Endodermal cell (in vitro differentiated cells): Measurements from ENCODE around the gene GALNT12. TPM values are rescaled to one million over a fixed set of nuclear protein-coding genes. Genes with fewer than 3 reads are reported as not detected.

Experiments used
- DNase-seq: peaks from one replicate; pipeline ENCODE4 v3.0.0-alpha.2; 2017
- H3K27ac ChIP-seq: 2 replicates; pipeline ENCODE4 v1.5.1; 2013; ENCODE audit warnings: mild to moderate bottlenecking, low read depth, low read length, moderate library complexity
- H3K27me3 ChIP-seq: 2 replicates; pipeline ENCODE4 v1.6.1; 2013; ENCODE audit warnings: mild to moderate bottlenecking, low read length, moderate library complexity; ENCODE audit not compliant: insufficient read depth, control insufficient read depth, poor library complexity, severe bottlenecking
- H3K36me3 ChIP-seq: 2 replicates; pipeline ENCODE4 v1.7.0; 2013; ENCODE audit warnings: mild to moderate bottlenecking, low read length, moderate library complexity; ENCODE audit not compliant: control insufficient read depth, insufficient read depth
- H3K4me1 ChIP-seq: one replicate; pipeline ENCODE4 v1.7.0; 2013; ENCODE audit warnings: low read length; ENCODE audit not compliant: control insufficient read depth, insufficient read depth
- H3K4me3 ChIP-seq: 2 replicates; pipeline ENCODE4 v1.5.1; 2013; ENCODE audit warnings: mild to moderate bottlenecking, low read length, moderate library complexity
- H3K9ac ChIP-seq: 2 replicates; pipeline ENCODE4 v1.6.1; 2013; ENCODE audit warnings: mild to moderate bottlenecking, low read length, moderate library complexity; ENCODE audit not compliant: poor library complexity, severe bottlenecking; ENCODE audit errors: extremely low read depth
- H3K9me3 ChIP-seq: 2 replicates; pipeline ENCODE4 v1.6.1; 2013; ENCODE audit warnings: mild to moderate bottlenecking, low read length, moderate library complexity; ENCODE audit not compliant: control insufficient read depth
- H3K27ac Mint-ChIP-seq: 2 replicates; pipeline ENCODE4 v1.8.0; 2020; ENCODE audit warnings: mixed read lengths
- H3K27me3 Mint-ChIP-seq: 2 replicates; pipeline ENCODE4 v1.8.0; 2021; ENCODE audit warnings: mild to moderate bottlenecking, mixed read lengths; ENCODE audit not compliant: insufficient read depth
- H3K36me3 Mint-ChIP-seq: 2 replicates; pipeline ENCODE4 v1.8.0; 2020; ENCODE audit warnings: low read depth, mixed read lengths
- H3K4me1 Mint-ChIP-seq: 2 replicates; pipeline ENCODE4 v1.8.0; 2020; ENCODE audit warnings: mixed read lengths
- H3K4me3 Mint-ChIP-seq: 2 replicates; pipeline ENCODE4 v1.8.0; 2020; ENCODE audit warnings: mild to moderate bottlenecking, moderate library complexity, mixed read lengths
- H3K9me3 Mint-ChIP-seq: 2 replicates; pipeline ENCODE4 v1.8.0; 2020; ENCODE audit warnings: mild to moderate bottlenecking, mixed read lengths
- CTCF ChIP-seq: fragments of 200-600 bp; sonication (generic); conservative IDR thresholded peaks from 2 replicates; pipeline ENCODE4 v1.5.0; 2021; ENCODE audit warnings: antibody characterized with exemption, mild to moderate bottlenecking
- WGBS, 2 experiments: methylation state at CpG; one replicate each; pipeline versions ENCODE4 v1.1.5 to v1.1.7; 2013; ENCODE audit warnings: missing lambda C conversion rate in 2 of 2, mixed read lengths in 1 of 2; ENCODE audit not compliant: insufficient coverage in 1 of 2, insufficient read length in 1 of 2; 5-methylcytosine and 5-hydroxymethylcytosine counted together
- total RNA-seq, 2 donors: library from RNA; stranded (reverse); fragmentation: NEBNext Ultra II Directional in 1 of 2; extraction: Animal tissue kit (Norgen Biotek cat#: 25700) in 1 of 2; gene quantifications; 2 replicates in 1 of 2; 3 replicates in 1 of 2; pipeline ENCODE4 v1.2.1, GENCODE V29; 2021

GALNT12 gene
- total RNA-seq, 2 donors from 2014 or later, result 24.0 to 56.3 TPM

DNA sequence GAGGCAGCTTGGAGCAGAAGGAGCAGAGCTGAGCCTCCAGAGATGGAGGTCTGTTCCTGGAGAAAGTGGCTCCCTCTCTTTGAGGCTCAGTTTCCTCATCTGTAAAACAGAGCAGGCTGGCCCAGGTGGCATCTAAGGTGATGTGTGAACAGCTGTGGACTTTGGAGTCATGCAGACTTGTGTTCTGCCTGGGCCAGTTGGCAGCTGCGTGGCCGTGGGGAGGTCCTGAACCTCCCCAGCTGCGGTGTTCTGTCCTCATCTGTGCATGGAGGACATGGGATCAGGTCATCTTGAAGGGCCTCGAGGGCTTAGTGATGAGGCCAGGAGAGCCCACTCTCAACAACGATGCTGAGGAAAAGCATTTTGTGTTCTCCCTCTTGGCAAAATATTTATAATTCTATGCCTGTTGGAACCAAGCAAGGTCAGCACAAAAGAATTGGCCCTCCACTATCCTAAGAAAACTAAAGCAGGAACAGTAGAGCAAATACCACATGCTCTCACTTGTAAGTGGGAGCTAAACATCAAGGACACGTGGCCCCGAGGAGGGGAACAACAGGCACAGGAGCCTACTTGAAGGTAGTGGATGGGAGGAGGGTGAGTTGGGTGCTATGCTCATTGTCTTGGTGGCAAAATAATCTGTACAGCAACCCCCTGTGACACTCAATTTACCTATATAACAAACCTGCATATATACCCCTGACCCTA is 73.0 kb downstream of the GALNT12 start:
- Mint-ChIP-seq H3K4me3 (no peak overlapping the region), H3K27me3 (peaks cover 11% of the 10 kb centered on the region), H3K36me3 (no peaks in the 10 kb centered on the region), H3K27ac (no peak overlapping the region), H3K9me3 (no peaks in the 10 kb centered on the region), H3K4me1 (no peaks in the 10 kb centered on the region)
- WGBS, 2 experiments, result 90 to 93% methylated on average over 3 to 7 of the region's 7 CpGs
- Histone ChIP-seq H3K9me3 (no peaks in the 10 kb centered on the region), H3K4me3 (no peak overlapping the region), H3K36me3 (no peaks in the 10 kb centered on the region), H3K4me1 (no peaks in the 10 kb centered on the region), H3K27me3 (no peaks in the 10 kb centered on the region), H3K27ac (no peak overlapping the region), H3K9ac (no peak overlapping the region)
- TF ChIP-seq CTCF, result no peak
- no peak for DNase-seq

DNA sequence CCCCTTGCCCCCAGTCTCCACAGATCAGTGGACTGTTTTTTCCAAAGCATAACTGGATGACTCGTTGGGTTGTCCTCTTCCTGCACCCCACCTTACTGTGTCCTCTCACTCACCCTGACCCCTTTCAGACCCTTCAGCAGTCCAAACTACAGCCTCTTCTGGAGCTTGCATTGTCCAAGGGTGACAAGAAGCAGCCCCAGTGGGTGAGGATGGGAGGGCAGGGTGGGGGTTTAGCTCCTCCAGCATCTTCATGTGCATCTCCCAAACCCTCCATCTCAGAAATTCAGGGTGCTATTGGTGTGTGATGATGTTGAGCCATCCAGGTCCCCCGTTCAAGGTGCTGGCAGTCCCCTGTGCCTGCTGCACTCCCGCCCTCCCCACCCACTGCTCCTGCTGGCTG is 73.9 kb downstream of the GALNT12 start:
- Histone ChIP-seq H3K9me3 (no peaks in the 10 kb centered on the region), H3K36me3 (no peaks in the 10 kb centered on the region), H3K4me1 (no peaks in the 10 kb centered on the region), H3K27me3 (no peaks in the 10 kb centered on the region), H3K27ac (no peak overlapping the region), H3K4me3 (no peak overlapping the region), H3K9ac (no peak overlapping the region)
- Mint-ChIP-seq H3K27ac (no peak overlapping the region), H3K4me3 (no peak overlapping the region), H3K27me3 (peaks cover 11% of the 10 kb centered on the region), H3K36me3 (no peaks in the 10 kb centered on the region), H3K9me3 (no peaks in the 10 kb centered on the region), H3K4me1 (no peaks in the 10 kb centered on the region)
- no peak for TF ChIP-seq CTCF
- WGBS, 2 experiments, result 83 to 90% methylated on average over 1 to 3 of the region's 3 CpGs
- DNase-seq, result no peak

- no peak overlapping the region for H3K4me3 ChIP-seq
- H3K27me3 Mint-ChIP-seq, result peaks cover 11% of the 10 kb centered on the region
- WGBS, 2 experiments, result 91 to 92% methylated on average over 7 to 8 of the region's 8 CpGs
- no peak overlapping the region for H3K9ac ChIP-seq
- no peak for DNase-seq
- no peaks in the 10 kb centered on the region for H3K27me3 ChIP-seq
- H3K36me3 Mint-ChIP-seq, result no peaks in the 10 kb centered on the region
- peak; percentile 49 for TF ChIP-seq CTCF
- H3K9me3 Mint-ChIP-seq, result no peaks in the 10 kb centered on the region
- no peaks in the 10 kb centered on the region for H3K9me3 ChIP-seq
- H3K4me1 ChIP-seq, result no peaks in the 10 kb centered on the region
- no peak overlapping the region for H3K4me3 Mint-ChIP-seq
- no peak overlapping the region for H3K27ac Mint-ChIP-seq
- H3K4me1 Mint-ChIP-seq, result no peaks in the 10 kb centered on the region
- no peaks in the 10 kb centered on the region for H3K36me3 ChIP-seq
- H3K27ac ChIP-seq, result no peak overlapping the region
Measured at GRCh38 chr9:98881836-98882568, 74.5 kb downstream of the GALNT12 start.
